CD4-positive, alpha-beta T cell treated with Interleukin-6 at 100 ng/mL for 8 hours (primary cell): ENCODE results near the gene CREBBP.

ENCODE experiments used
- DNase-seq: peaks from one replicate; pipeline ENCODE4 v3.0.0-alpha.2; 2020; ENCODE audit warnings: mixed read lengths, low spot score

The CREBBP gene

DNA sequence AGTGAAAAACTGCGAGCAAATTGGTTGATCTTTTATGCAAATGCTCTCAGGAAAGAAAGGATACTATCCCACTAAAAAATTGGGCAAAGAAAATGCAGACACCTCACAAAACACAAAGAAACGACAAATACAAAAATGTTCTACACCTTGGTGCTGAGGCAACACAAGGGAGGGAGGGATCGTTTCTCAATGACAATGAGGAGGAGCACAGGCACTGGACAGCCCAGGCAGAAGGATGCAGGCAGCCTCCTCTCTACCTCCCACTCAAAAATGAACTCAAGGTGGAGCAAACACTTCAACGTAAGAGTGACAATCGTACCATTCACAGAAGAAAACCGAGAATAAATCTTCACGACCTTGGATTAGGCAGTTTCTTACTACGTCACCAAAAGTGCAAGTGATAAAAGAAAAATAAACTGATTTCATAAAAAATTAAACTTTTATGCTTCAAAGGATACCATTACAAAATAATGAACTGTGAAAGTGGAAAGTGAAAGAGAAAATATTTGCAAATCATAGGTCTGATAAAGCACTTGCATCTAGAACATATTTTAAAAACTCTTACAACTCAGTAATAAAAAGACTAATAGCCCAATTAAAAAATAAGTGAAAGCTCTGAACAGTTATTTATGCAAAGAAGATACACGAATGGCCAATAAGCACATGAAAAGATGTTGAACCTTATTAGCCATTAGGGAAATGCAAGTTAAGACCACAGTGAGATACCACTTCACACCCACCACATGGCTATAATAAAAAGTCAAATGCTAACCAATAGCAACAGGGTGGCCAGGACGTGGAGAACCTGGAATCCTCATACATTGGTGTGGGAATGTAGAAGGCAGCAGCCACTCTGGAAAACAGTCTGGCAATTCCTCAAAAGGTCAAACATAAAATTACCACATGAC is 82.4 kb downstream of the CREBBP start:
- DNase-seq = no peak

DNA sequence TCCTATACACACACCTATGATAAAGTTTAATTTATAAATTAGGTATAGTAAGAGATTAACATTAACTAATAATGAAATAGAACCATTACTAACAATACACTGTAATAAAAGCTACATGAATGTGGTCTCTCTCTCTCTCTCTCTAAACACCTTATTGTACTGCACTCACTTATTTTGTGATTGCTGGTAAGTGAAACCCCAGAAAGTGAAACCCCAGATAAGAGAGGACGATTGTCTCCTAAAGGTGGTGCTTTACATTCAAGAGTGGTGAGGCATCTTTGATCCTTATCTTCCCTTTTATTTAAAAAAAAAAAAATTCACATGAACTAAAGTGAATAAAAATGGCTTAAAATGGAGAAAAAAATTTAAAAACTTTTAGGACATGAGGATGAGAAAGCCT is 83.0 kb downstream of the CREBBP start:
- DNase-seq = no peak

DNA sequence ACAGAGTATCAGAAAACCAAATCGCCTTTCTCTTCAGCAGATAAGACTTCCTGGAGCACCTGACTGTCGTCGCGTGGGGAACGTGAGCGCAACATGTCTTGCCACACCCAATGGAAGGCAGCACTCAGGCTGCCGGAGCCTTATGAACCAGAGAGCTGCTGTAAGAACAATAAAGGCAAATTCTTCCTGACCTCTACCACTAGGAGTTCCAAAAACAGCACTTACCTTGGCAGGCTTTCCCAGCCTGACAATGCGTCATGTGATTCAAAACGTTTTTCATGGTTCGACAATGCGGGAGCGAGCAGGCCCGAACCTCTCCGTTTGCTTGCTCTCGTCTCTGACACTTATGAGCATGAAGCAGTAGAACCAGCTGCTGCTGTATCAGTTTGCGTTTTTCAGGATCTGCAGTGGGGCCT is 87.3 kb downstream of the CREBBP start:
- DNase-seq = no peak

DNA sequence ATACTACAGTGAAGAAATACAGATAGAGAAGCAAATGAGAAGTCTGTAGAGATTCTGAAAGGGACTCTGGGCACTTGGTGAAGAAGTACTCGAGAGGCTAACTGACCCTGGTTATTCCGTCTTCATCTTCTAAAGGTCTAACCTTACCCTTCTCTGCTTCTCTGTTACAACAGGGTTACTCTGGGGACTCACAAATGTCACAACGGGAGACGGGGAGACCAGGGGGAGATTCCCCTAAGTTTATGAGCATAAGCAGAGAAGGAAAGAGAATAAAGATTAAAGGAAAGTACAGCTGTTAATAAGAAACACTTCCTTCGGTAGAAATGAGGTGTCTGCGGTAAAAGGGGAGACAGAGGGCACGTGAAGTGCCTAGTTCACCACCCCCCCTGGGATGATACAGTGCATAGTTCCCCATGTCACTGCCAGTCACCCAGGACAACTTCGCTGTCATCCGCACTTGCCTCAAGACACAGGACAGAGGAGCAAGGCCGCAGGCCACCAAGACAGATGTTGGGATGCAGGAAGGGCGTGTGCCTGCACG is 88.0 kb downstream of the CREBBP start:
- DNase-seq = no peak

DNA sequence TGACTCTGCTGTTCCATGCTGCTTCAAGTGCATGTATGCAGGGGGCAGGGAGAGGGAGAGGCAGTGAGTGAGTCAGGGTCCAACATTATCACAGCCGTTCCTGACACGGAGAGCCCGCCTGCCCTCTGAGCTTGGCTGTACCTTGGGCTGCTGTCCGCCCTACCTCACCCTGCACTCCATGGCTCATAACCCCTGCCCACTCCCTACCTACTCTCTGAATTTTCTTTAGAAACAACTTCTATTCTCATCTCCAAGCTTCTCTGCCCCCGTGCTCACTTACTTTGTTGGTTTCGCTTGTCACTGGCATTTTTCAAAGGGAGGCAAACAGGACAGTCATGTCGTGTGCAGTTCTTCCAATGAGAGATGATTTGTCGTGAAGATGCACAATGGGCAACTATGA is 88.8 kb downstream of the CREBBP start:
- DNase-seq = no peak

DNA sequence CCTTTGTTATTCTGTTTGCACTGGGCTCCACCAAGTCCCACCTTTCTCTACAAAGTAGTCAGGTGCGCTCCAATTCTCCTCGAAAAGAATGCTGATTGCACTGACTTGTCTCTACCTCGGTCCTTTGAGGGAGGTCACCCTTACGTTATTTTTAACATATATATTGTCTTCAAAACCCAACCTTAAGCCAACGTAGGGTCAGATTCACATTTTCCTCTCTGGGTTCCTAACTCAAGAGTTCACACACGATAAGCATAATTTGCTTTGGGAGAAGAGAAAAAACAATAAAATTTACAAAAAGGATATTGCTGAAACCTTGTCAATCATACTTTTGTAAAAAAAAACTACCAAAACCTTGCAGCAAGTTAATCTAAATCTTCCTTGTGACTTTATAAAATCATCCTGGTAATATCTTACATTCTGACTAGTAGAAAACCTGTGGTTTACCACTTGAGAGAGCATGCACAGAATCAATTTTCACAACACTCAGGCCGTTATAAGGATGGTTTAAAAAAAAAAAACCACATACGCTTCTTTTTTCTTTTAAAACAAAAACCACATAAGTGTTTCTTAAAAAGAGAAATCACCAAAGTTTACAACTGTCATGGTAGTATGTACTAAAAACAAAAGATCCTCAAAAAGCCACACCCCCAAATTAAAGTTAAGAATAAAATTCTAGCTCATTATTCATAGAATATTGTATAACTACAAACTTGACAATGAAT is 91.0 kb downstream of the CREBBP start:
- DNase-seq = peak; percentile 35

DNA sequence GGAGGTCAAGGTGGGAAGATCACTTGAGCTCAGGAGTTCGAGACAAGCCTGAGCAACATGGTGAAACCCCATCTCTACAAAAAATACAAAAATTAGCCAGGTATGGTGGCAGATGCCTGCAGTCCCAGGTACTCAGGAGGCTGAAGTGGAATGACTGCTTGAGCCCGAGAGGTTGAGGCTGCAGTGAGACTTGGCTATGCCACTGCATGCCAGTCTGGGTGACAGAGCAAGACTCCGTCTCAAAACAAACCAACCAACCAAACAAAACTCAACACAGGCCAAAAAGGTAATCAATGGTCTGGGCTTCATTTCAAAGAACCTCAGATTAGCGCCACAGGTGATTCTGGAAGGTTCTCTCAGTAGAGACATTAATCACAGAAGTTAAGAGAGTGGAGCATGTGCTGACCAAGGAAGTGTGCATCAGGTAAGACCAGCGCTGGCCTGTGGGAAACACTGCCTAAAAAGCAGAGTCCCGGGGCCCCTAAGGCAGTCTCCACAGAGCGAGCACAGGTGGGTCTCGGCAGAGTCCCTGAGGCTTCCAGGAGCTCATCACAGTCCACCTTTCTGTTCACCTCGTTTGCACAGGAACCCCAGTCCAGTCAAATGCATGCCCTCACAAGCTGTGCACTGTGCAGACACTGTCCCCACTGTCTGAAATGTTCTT is 91.7 kb downstream of the CREBBP start:
- no peak for DNase-seq

DNA sequence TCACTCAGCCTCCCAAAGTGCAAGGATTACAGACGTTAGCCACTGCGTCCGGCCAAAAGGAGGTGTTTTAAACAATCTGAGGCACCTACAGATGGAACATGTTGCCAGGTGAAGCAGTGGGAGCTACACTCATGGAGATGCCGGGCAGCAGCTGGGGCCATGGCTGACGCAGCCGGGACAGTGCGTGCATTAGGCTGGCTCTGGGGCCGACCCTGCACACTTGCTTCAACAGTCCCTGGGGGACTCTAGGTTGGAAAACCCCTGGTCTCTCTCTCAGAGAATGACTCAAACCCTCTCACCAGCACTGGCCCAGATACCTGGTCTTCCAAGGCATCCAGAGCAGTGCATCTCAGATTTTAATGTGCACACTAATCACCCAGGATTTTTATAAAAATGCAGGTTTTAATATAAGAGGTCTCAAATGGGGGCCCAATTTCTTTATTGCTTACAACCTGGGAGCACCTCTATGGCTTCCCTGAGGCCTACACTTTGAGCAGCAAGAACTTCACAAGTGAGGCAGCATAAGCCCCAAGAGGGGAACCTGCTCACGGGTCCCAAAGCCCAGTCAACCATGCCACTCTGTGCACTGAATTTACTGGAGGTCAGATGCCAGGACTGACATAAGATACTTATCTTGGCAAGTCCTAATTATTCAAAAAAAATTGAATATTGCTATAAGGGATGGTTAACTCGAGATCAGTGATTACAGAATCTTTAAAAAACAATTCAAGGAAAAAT is 92.4 kb downstream of the CREBBP start:
- no peak for DNase-seq

DNA sequence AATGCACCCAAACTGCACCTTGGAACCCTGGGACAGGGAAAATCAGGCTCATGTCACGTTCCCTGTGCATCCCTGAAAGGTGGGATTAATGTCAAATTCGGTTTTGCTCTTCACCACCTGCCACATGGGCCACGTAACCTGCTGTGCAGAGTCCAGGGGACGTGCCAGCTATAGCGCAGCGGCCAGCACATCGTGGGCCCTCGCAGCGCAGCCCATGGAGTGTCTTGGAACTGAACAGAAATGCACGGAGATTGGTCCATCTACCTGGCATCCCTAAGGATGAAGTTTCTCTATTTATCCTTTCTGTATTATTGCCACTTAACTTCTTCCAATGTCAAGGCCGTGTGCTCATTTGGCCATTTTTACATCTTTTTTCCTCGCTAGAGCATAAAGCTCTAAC is 95.1 kb downstream of the CREBBP start:
- DNase-seq = no peak

DNA sequence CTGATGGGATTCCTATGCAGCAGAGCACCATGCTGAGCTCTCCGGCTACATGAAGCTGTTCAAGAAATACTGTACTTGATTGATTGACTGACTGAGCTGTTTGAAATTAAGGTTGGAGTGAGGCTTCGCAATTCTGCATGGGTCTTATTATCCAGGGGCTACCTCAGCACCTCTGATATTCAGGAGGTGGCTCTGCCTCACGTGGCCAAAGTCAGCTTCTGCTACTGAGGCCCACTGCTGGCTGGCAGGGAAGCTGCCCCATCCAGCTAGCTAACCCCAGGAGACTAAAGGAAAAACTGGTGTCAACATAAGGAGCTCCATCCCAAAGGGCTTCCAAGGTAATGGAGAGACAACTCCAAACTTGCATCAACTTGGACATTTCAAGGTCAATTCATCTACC is 97.0 kb downstream of the CREBBP start:
- no peak for DNase-seq

DNA sequence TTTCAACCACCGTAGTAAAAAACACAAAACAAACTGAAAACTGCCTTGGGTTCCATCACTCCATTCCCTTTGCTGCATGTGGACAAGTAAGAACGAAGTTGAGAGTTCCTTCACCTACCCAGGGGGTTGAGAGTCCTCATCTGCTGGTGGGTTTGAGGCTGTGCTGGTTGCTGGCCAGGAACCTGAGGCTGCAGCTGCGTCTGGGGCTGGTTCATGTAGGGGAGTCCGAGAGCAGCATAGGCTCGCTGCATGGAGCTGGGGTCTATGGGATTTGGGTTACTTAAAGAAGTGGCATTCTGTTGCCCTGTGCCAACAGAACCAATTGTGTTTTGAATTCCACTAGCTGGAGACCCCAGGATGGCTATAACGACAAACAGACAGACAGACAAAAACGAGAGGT is 97.9 kb downstream of the CREBBP start:
- no peak for DNase-seq

DNA sequence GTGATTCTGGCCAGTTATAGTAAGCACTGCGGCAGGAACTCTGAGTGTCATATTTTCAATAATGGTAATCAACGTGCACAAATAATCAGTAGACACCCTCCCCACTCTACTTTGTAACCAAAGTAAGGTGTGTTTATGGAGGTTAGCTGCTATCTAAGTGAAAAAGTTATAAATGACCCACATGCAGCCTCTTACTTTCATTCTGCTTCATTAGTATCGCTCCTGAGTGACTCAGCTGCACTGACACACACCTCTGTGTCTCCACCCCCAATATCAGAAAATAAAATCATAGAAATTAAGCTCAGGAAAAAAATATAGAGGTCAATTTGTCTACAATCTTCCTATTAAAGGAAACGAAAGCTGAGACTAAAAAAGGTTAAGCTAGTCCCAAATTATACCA is 99.1 kb downstream of the CREBBP start:
- DNase-seq = no peak

DNA sequence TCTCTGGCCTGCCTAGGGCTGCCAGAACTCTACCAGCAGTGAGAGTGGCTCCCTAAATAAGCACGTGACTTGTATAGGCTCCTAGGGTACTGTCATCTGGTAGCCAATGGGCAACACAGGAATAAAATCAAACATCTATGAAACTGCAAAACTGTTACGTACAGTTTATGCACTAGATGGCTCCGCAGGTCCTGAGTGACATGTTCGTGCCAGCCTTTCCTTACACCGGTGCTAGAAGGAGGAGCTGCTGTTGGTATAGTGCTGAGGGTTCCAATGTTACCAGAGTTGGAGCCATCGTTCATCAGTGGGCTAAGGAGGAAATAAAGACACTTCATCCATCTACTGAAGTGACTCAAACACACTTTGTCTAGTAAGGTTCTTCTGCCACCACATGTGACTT is 99.9 kb downstream of the CREBBP start:
- DNase-seq = no peak

DNA sequence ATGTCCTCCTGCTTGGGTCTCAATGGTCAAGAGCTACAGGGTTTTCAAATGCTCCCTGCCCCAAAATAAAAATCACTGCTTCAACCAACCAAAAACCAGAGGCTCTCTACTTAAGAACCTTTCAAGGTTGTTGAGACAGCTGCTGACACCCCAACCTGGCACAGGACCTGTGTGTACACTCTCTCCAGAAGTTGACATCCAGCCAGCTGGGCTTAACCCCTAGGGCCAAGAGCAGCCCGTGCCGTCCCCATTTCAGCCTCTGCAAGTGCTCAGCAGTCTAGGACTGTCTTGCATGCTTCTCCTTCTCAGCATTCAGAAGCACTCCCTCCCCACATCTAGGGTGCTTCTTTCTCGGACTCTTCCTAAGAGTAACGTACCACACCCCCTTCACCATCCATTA is 104.2 kb downstream of the CREBBP start:
- no peak for DNase-seq

DNA sequence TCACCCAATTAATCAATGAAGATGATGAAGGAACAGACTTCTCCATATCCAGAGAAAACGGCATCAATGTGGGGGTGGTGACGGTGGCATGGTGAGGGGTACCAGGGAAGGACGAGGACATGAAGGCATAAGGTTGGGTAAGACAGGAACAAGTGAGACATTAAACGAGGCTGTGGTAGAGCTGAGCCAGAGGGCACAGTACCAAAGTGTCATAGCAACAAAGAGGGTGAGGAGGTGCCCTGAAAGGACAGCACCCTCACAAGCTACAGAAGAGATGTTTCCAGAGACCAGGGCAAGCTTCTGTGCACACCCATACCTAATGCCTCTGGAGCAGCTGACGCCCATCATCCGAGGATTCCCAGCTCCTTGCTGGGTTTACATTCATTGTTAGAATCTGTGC is 105.7 kb downstream of the CREBBP start:
- no peak for DNase-seq

DNA sequence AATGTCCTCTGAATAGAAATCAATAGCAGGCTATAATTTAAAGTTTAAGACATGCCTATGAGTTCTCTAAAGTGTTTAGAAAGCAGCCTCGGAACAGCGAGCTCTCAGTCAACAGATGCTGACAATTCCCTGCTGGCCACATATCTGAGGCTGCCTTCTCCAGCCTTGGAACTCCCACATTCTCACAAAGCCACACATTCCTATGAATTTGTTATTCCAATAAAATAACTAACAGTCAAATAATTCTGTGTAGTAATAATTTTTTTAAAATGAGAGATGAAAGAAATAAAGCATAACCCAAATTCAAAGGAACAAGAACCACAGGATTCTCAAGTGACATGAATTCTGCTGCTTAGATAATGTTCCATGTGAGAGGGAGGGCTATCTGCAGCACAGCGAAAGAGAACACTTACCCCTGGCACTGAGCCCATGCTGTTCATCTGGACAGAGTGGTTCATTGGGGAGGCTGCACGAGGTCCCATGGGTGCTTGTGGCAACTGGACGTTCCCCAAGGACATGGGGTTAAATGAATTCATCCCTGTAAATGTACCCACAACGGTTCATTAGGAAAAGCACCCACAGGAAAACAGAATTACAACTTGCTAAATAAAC is 106.3 kb downstream of the CREBBP start:
- DNase-seq = no peak

DNA sequence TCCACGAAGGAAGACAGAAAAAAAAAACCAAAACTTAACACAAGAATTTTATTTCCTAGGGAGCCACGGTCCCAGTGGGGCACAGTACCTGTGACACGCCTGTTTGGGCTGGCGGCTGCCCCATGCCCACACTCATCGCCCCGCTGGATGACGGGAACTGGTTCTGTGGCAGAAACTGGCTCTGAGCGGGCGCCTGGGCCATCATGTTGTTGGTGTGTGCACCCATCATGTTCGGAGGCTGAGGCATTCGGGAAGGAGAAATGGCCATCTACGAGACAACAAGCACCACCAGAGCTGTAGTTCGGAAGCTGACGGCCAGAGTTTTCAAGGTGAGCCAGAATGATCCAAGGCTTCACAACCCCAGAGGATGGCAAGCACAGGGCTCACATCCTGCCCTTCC is 106.8 kb downstream of the CREBBP start:
- DNase-seq = no peak

DNA sequence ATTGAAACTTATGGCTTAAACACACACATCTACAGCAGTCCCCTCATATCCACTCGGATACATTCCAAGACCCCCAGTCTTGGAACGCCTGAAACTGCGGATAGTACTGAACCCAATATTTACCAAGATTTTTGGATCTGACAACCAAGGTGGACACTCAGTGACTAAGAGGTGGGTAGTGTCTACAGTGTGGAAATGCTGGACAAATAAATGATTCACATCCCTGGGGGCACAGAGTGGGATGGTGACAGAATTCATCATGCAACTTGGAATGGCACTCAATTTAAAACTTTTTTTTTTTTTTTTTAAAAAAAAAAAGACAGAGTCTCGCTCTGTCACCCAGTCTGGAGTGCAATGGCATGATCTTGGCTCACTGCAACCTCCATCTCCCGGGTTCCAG is 109.0 kb downstream of the CREBBP start:
- DNase-seq = no peak

DNA sequence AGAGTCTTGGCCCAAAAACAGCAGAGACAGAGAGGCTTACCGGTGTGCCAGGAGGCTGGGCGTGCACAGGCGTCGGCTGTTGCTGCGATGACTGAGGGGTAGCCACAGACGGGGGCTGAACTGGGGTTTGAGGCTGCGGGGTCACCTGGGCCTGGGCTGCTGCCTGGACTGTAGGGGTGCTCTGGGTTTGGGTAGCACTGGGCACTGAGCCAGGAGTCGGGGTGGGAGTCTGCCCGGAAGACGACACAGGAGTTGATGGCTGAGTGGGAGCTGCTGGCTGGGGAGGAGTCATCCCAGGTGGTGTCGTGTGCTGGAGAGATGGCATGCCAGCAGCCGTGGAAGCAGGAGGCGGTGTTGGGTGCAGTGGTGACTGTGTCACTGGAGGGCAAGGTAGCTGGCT is 110.0 kb downstream of the CREBBP start:
- no peak for DNase-seq

DNA sequence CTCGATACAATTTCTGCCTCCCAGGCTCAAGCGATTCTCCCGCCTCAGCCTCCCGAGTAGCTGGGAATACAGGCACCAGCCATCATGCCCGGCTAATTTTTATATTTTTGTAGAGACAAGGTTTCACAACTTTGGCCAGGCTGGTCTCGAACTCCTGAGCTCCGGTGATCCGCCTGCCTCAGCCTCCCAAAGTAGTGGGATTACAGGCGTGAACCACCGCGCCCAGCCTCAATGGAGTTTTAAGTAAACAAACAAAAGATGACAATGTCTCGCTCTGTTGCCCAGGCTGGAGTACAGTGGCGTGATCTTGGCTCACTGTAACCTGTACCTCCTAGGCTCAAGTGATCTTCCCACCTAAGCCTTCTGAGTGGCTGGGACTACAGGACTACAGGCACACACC is 110.6 kb downstream of the CREBBP start:
- no peak for DNase-seq

DNA sequence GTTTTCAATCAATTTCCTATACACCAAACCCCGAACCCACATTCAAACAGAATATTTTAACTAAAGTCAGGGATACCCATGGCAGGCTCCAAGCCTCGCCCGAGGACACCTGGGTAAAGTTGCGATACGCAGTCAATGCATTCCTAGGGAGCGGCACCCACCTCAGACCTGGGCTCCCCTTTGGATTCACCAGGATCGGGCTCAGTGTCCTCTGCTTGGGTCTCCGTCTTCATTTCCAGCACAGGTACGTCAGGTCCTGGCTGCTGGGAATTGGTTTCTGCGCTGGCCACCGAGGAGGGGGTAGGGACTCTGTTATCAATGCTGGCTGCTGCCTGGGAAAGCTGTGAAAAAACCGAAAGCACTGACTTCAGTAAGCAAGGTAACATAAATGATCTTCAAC is 111.5 kb downstream of the CREBBP start:
- no peak for DNase-seq
